Transverse colon (tissue), 4 donors: ENCODE measurements around the gene GLDC. TPM values are rescaled to one million over a fixed set of nuclear protein-coding genes. Genes with fewer than 3 reads are reported as not detected.

Source experiments
- DNase-seq: peaks from one replicate; pipeline ENCODE4 v3.0.0-alpha.2; 2019
- H3K27ac ChIP-seq, 4 donors: fragments of 200-600 bp; sonication (generic); 2 replicates each; pipeline ENCODE4 v1.5.1; 2016 to 2018; ENCODE audit warnings: inconsistent platforms in 4 of 4
- H3K27me3 ChIP-seq: fragments of 200-600 bp; sonication (generic); 2 replicates; pipeline ENCODE4 v1.5.1; 2017; ENCODE audit warnings: inconsistent platforms
- H3K36me3 ChIP-seq, 4 donors: fragments of 200-600 bp; sonication (generic); 2 replicates each; pipeline ENCODE4 v1.5.1; 2017 to 2019; ENCODE audit warnings: inconsistent platforms in 4 of 4
- H3K4me1 ChIP-seq, 4 donors: fragments of 200-600 bp; sonication (generic); 2 replicates each; pipeline ENCODE4 v1.5.1; 2017 to 2020; ENCODE audit warnings: inconsistent platforms in 4 of 4
- H3K4me3 ChIP-seq, 4 donors: fragments of 200-600 bp; sonication (generic); 1 replicate in 1 of 4; 2 replicates in 3 of 4; pipeline versions ENCODE4 v1.5.1 to v1.6.1; 2017 to 2019; ENCODE audit warnings: inconsistent platforms in 4 of 4
- H3K9me3 ChIP-seq, 2 donors: fragments of 200-600 bp; sonication (generic); 2 replicates each; pipeline ENCODE4 v1.5.1; 2017 to 2019; ENCODE audit warnings: inconsistent platforms in 2 of 2
- EP300 ChIP-seq: sonication (generic); formaldehyde crosslinking; IDR thresholded peaks from one replicate; pipeline ENCODE4 v1.6.1; 2017; ENCODE audit warnings: antibody characterized with exemption, low read depth
- POLR2A ChIP-seq: fragments of 450-650 bp; IDR thresholded peaks from one replicate; pipeline ENCODE4 v1.6.1; 2016; ENCODE audit warnings: antibody characterized with exemption, mild to moderate bottlenecking, moderate library complexity
- POLR2AphosphoS5 ChIP-seq, 3 donors: sonication (generic); formaldehyde crosslinking; IDR thresholded peaks; one replicate each; pipeline ENCODE4 v1.6.1; 2016; ENCODE audit warnings: antibody characterized with exemption in 3 of 3
- WGBS, 2 donors: methylation state at CpG; one replicate each; pipeline ENCODE4 v1.1.5; 2018; ENCODE audit warnings: low coverage in 1 of 2; 5-methylcytosine and 5-hydroxymethylcytosine counted together
- in situ Hi-C, 4 donors: fragments of 200-750 bp; cut with MboI; loops; one replicate each; pipeline versions ENCODE4 v1.15.0 to v1.15.1; 2017; ENCODE audit warnings: low sequenced_read_pairs in 3 of 4, low pct_ligation_motif_present in 1 of 4, low pct_unique_long_range_greater_than_20kb in 1 of 4
- intact Hi-C: fragments of 100-400 bp; cut with DNase I; formaldehyde crosslinking; loops from one replicate; pipeline ENCODE4 v1.15.1; 2023; ENCODE audit warnings: low total_unique reads
- total RNA-seq, 4 donors: library from RNA; depleted of rRNA; stranded (reverse); fragments of >200 nt; gene quantifications; one replicate each; pipeline ENCODE4 v1.1.0, GENCODE V29; 2016
- TF ChIP-seq, protein P1 (sequence below), 5 experiments: fragments of 200-600 bp in 3 of 5; fragments of 450-650 bp in 2 of 5; sonication (generic) in 3 of 5; IDR thresholded peaks; 1 replicate in 2 of 5; 2 replicates in 3 of 5; pipeline ENCODE4 v1.5.1; 2016 to 2017; ENCODE audit warnings: antibody characterized with exemption in 5 of 5, inconsistent platforms in 3 of 5, mild to moderate bottlenecking in 2 of 5, moderate library complexity in 1 of 5

Gene GLDC
- total RNA-seq, 4 donors from 2014 or later, result 0.41 to 70.7 (median 2.4) TPM; not detected in 1

DNA sequence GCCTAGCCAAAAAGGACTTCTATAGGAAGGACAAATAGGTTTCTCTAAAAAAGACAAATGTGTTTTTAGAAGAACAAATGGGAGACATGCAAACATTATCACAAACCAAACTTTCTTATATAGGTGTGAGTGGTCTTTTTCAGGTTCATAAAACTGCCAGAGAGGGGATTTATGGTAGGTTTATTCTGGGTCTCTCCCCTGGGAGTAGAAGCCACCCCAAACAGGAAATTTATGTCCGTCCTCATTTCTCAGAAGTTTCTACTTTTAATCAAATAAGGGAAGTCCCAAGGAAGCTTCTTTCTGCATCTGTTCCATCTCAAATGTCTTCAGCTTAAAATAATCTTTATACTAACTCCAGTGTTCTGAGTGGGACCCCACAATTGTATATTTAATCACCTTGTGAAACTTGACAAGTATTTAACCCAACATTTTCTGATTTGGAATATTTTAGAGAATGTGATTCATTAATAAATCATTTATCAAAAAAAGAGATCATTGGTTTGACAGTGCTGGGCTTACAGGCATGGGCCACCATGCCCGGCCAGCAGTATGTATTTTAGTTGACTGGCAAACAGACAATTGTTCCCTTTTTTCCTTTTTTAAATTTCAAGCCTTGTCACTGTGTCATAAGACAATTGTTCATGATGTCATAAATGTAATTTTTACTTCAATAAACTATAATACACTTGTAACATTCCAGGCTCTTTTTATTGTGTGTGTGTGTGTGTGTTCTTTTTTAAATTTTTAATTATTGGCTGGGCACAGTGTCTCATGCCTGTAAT lies 44.6 kb upstream of the GLDC start:
- no peak for TF ChIP-seq EP300
- TF ChIP-seq, protein P1, sequence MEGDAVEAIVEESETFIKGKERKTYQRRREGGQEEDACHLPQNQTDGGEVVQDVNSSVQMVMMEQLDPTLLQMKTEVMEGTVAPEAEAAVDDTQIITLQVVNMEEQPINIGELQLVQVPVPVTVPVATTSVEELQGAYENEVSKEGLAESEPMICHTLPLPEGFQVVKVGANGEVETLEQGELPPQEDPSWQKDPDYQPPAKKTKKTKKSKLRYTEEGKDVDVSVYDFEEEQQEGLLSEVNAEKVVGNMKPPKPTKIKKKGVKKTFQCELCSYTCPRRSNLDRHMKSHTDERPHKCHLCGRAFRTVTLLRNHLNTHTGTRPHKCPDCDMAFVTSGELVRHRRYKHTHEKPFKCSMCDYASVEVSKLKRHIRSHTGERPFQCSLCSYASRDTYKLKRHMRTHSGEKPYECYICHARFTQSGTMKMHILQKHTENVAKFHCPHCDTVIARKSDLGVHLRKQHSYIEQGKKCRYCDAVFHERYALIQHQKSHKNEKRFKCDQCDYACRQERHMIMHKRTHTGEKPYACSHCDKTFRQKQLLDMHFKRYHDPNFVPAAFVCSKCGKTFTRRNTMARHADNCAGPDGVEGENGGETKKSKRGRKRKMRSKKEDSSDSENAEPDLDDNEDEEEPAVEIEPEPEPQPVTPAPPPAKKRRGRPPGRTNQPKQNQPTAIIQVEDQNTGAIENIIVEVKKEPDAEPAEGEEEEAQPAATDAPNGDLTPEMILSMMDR (IDR thresholded peaks at IDR 0.05), result no peak
- TF ChIP-seq POLR2AphosphoS5 (IDR thresholded peaks at IDR 0.05), result no peak
- no peak for TF ChIP-seq POLR2A
- intact Hi-C loops, result no loop called here
- in situ Hi-C loops, result loop anchor here in 1 of 4 donors (10.0 kb wide), 2 partner anchors 65 to 1055 kb away; partner anchors contain the start of gene KDM4C
- WGBS, 2 donors, result 69 to 71% methylated on average over 2 of the region's 2 CpGs
- peak overlapping the region in 1 of 4 donors; percentile 5 for H3K27ac ChIP-seq
- DNase-seq, result no peak
- H3K9me3 ChIP-seq, result no peaks in the 10 kb centered on the region
- H3K4me3 ChIP-seq, result no peak overlapping the region
- H3K36me3 ChIP-seq, result no peaks in the 10 kb centered on the region
- no peaks in the 10 kb centered on the region for H3K27me3 ChIP-seq
- no peaks in the 10 kb centered on the region for H3K4me1 ChIP-seq

DNA sequence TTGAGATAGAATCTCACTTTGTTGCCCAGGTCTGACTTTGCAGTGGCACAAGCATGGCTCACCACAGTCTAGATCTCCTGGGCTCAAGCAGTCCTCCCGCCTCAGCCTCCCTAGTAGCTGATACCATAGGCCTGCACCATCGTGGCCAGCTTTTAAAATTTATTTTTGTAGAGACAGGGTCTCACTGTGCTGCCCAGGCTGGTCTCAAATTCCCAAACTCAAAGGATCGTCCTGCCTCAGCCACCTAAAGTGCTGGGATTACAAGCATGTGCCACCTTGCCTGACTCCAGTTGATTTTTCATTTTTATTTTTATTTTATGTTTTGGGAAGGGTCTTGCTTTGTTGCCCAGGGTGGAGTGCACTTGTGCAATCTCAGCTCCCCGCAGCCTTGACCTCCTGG lies 41.7 kb upstream of the GLDC start:
- Histone ChIP-seq H3K27ac (no peak overlapping the region), H3K4me1 (peaks cover 0 to 9% (median 6%) of the 10 kb centered on the region in 4 donors), H3K9me3 (no peaks in the 10 kb centered on the region), H3K27me3 (no peaks in the 10 kb centered on the region), H3K4me3 (no peak overlapping the region), H3K36me3 (no peaks in the 10 kb centered on the region)
- 91 to 100% methylated on average over 1 to 4 of the region's 4 CpGs for WGBS, 2 donors
- in situ Hi-C loops, result loop anchor here in 1 of 4 donors (10.0 kb wide), 2 partner anchors 68 to 1052 kb away; partner anchors contain the start of gene KDM4C
- intact Hi-C loops, result no loop called here
- no peak for DNase-seq
- no peak for TF ChIP-seq POLR2AphosphoS5 (IDR thresholded peaks at IDR 0.05)
- TF ChIP-seq EP300, result no peak
- TF ChIP-seq POLR2A, result no peak
- TF ChIP-seq, protein P1 (IDR thresholded peaks at IDR 0.05), result no peak

DNA sequence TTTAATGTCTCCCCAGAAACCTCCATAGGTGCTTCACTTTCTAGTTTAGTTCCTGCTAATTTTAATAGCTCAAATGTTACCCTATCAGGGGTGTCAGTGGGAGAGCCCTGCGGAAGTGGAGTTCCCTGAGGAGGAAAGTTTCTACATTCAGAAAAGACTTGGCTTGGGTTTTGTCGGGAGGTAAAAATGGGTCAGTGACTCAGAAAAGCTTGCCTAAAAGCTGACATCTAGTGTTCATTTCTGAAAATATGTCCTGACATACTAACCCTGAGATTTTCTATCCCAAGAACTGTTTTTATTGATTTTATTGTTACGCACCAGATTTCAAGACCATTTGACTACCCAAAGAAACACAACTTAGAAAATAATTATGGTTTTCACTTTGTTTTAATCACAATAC lies 40.9 kb upstream of the GLDC start:
- H3K27me3 ChIP-seq, result no peaks in the 10 kb centered on the region
- intact Hi-C loops (no loop called here), in situ Hi-C loops (loop anchor here in 1 of 4 donors (10.0 kb wide), 2 partner anchors 68 to 1052 kb away; partner anchors contain the start of gene KDM4C)
- 63% methylated on average over 2 to 3 of the region's 3 CpGs for WGBS, 2 donors
- no peak for DNase-seq
- no peaks in the 10 kb centered on the region for H3K36me3 ChIP-seq
- H3K4me3 ChIP-seq, result no peak overlapping the region
- TF ChIP-seq EP300 (no peak), POLR2AphosphoS5 (IDR thresholded peaks at IDR 0.05) (no peak)
- no peak overlapping the region for H3K27ac ChIP-seq
- peaks cover 0 to 11% (median 8%) of the 10 kb centered on the region in 4 donors for H3K4me1 ChIP-seq
- H3K9me3 ChIP-seq, result no peaks in the 10 kb centered on the region

DNA sequence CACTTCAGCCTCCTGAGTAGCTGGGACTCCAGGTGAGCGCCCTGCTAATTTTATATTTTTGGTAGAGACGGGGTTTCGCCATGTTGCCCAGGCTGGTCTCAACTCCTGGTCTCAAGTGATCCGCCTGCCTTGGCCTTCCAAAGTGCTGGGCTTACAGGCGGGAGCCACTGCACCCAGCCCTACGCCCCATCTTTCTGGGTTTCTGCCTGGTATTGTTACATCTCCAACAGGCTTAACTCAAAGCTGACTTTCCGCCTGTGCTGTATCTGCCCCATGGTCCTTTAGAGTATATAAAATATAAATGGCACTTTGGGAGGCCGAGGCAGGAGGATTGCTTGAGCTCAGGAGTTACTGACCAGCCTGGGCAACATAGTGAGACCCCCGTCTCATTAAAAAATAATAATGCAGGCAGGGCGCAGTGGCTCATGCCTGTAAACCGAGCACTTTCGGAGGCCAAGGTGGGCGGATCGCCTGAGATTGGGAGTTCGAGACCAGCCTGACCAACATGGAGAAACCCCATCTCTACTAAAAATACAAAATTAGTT lies 36.5 kb upstream of the GLDC start:
- intact Hi-C loops (loop anchor here (5.0 kb wide), 1 partner anchor 1690 kb away; no protein-coding TSS in a partner anchor), in situ Hi-C loops (loop anchor here in 1 of 4 donors (10.0 kb wide), 2 partner anchors 73 to 1047 kb away; partner anchors contain the start of gene KDM4C)
- Histone ChIP-seq H3K27ac (peak overlapping the region; percentile 93 to 97 (median 96)), H3K4me1 (peaks cover 0 to 14% (median 9%) of the 10 kb centered on the region in 4 donors), H3K36me3 (no peaks in the 10 kb centered on the region), H3K9me3 (no peaks in the 10 kb centered on the region), H3K27me3 (no peaks in the 10 kb centered on the region), H3K4me3 (peak overlapping the region; percentile 44 to 74 (median 64))
- 29% methylated on average over 15 of the region's 15 CpGs; no CpG with 5 or more reads in 1 of the 2 donors for WGBS, 2 donors
- TF ChIP-seq POLR2A, result no peak
- no peak for TF ChIP-seq EP300
- no peak for TF ChIP-seq POLR2AphosphoS5 (IDR thresholded peaks at IDR 0.05)
- TF ChIP-seq, protein P1 (IDR thresholded peaks at IDR 0.05), result no peak
- no peak for DNase-seq
